Smooth muscle cell of bladder (primary cell): ENCODE measurements around the gene CRK. TPM values are rescaled to one million over a fixed set of nuclear protein-coding genes. Genes with fewer than 3 reads are reported as not detected.

Experiments
- total RNA-seq: library from RNA; depleted of rRNA; stranded (reverse); fragments of >200 nt; gene quantifications from 2 replicates; pipeline ENCODE4 v1.2.3, GENCODE V29; 2014

Gene CRK
- 86.2 and 100 TPM in 2 replicates for total RNA-seq

GRCh38 chr17:1455797-1456599 lies at the start of gene CRK:
CRK (minus strand) TSS chr17:1456232; CDS start chr17:1456117, 115 bp downstream.

GRCh38 chr17:1492249-1493206 lies 36.5 kb upstream of the CRK start, which contains the start of gene MYO1C:
MYO1C (minus strand) TSS chr17:1492686; CDS start chr17:1492487, 199 bp downstream.

GRCh38 chr17:1399679-1400512 lies 56.1 kb downstream of the CRK start, which contains the start of gene YWHAE:
YWHAE (minus strand) TSS chr17:1400222; CDS start chr17:1400110, 112 bp downstream.

Other genes starting within 250 kb of the CRK start
- not detected in 2 replicates for gene BHLHA9, start 185.8 kb downstream of the CRK start, total RNA-seq
- not detected in 2 replicates for gene TRARG1, start 176.6 kb downstream of the CRK start, total RNA-seq
- 245 and 276 TPM in 2 replicates for gene YWHAE, start 56.0 kb downstream of the CRK start, total RNA-seq
- gene MYO1C, start 36.5 kb upstream of the CRK start, total RNA-seq, result 113 and 132 TPM in 2 replicates
- gene INPP5K, start 60.4 kb upstream of the CRK start, total RNA-seq, result 23.5 and 28.2 TPM in 2 replicates
- gene PITPNA, start 106.6 kb upstream of the CRK start, total RNA-seq, result 13.2 and 15.3 TPM in 2 replicates
- gene SLC43A2, start 172.6 kb upstream of the CRK start, total RNA-seq, result 6.5 and 10.4 TPM in 2 replicates
- 0.14 and 0.65 TPM in 2 replicates for gene SCARF1, start 189.5 kb upstream of the CRK start, total RNA-seq
- 6.7 and 7.5 TPM in 2 replicates for gene RILP, start 193.6 kb upstream of the CRK start, total RNA-seq
- gene PRPF8, start 228.6 kb upstream of the CRK start, total RNA-seq, result 63.4 and 72.8 TPM in 2 replicates